HG03139 (cell line): ENCODE data around the gene SLC31A1.

ENCODE experiments used
- ATAC-seq: cut with Tn5 transposase; IDR thresholded peaks from one replicate; pipeline ENCODE4 v1.9.1; 2021; ENCODE audit not compliant: unreplicated experiment

Gene SLC31A1

GRCh38 chr9:113301548-113301947 lies 80.2 kb downstream of the SLC31A1 start:
- ATAC-seq, result no peak

DNA sequence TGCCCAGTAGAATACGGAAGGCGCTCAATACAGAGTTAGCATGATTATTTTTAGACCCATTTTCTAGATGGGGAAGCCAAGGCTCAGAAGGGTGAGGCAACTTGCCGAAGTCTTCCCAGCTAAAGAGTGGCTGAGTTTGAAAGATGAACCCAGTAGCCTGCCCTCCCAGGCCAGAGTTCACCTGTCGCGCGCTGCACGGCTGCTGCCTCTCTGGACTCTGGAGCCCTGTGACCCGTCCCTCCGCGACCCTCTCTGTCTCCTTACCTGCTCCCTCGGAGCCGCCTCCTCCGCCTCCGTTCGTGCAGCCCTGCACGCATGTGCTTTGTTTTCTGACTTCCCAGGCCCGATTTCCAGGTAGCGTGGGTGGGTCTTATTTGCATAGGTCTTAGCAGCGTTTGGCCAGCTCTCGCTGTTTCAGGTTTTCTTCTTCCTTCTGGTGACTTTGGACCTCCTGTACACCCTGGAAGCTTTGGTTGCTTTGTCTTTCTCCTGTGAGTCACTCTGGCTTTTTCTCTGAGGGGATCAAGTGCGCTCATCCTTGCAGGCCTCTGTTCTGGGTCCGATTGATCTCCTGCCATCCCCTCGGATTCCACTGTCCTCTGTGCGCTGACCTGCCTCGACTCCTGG lies 81.6 kb downstream of the SLC31A1 start, which contains the start of gene RNF183:
RNF183 (minus strand) TSS at position 585 of the 627 bp plus-strand sequence. CDS start 5,192 bp downstream, outside the sequence.
- no peak for ATAC-seq

DNA sequence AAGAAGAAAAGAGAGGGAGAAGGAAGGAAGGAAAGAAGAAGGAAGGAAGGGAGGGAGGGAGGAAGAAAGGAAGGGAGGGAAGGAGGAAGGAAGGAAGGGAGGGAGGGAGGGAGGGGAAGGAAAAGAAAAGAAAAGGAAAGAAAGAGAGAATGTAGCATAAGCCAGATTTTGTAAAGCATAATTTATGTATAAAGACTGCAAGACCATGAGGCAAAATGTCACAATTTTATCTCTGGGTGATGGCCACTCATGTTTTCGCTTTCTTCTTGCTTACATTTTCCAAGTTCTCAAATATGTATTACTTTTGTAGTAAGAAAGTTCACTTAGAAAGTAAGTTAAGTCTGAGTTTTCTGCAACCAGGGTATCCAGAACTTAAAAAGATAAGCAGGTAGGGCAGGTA lies 85.2 kb downstream of the SLC31A1 start:
- no peak for ATAC-seq

DNA sequence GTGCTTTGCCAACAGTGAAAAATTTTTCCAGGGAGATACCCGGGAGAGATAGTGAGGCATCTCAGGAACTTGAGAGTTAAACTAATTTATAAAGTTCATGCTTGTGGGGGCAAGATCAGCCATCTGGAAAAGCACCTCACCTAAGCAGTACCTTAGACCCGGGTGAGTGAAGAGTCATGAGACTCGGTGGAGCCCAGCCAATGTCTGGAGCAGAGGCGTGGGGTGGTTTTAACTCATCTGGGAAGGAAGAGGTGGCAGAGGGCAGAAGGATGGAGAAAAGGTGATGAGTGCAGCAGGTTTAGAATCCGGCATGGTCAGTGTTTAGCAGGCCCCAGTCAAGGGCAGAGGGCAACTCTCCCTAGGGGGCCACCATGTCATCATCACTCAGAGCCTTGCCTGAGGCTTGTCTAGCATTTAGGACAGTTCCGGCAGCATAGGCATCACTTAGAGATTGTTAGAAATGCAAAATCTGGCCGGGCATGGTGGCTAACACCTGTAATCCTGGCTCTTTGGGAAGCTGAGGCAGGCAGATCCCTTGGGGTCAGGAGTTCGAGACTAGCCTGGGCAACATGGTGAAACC lies 86.1 kb downstream of the SLC31A1 start:
- ATAC-seq, result no peak

GRCh38 chr9:113309204-113309813 lies 88.0 kb downstream of the SLC31A1 start:
- no peak for ATAC-seq

- no peak for ATAC-seq
Observed at GRCh38 chr9:113310538-113310937, 89.2 kb downstream of the SLC31A1 start.

- ATAC-seq, result no peak
Observed at GRCh38 chr9:113311961-113312360, 90.6 kb downstream of the SLC31A1 start.

- ATAC-seq, result no peak
Observed at GRCh38 chr9:113313261-113313660, 91.9 kb downstream of the SLC31A1 start.
